Skin of body (tissue), 2 donors: ENCODE results near the gene RPL10. TPM values are rescaled to one million over a fixed set of nuclear protein-coding genes. Genes with fewer than 3 reads are reported as not detected.

Experiments used
- DNase-seq: peaks from one replicate; lab custom pipeline; 2025; lab: John Stamatoyannopoulos, UW
- total RNA-seq: library from RNA; depleted of rRNA; stranded (reverse); fragments of >200 nt; gene quantifications from one replicate; pipeline ENCODE4 v1.2.3, GENCODE V29; 2014

Gene RPL10
- total RNA-seq, 1 donor from 2014 or later = 3,686 TPM

DNA sequence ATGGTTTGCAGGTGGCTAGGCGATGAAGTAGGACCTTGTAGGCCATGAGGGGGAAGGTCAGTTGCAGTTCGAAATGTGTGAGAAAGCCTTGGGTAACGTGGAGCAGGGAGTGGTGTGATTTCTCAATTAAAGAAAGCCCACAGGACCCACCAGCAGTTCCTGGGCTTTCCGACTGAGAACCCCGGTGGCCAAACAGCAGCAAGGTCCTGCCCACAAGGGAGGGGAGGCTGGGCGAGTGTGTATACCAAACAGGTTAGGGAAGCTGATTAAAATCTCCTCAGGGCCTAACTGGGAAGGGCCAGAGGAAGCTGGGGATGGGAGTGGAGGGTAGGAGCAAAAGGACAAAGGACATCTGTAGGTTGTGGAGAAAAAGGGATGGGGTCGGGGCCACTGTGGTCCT is 32.7 kb downstream of the RPL10 start:
- DNase-seq = no peak

DNA sequence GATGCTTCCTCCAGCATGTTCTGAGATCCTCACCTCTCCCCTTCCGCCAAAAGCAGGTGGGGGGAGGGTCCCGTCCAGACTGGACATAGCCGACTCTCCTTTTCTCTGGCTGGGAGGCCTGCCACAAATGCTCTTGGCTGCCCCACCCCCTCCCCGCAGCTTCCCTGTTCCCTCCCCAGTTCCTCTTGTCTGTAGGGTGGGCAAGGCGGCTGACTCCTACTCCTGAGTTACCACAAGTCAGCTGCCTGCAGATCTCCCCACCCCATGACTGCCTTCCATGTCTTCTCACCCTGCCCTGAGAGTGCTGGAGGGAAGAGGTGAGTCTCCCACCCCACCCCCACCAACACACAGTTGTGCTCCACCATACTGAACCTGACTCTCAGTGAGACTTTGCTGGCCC is 33.2 kb downstream of the RPL10 start:
- DNase-seq = no peak

DNA sequence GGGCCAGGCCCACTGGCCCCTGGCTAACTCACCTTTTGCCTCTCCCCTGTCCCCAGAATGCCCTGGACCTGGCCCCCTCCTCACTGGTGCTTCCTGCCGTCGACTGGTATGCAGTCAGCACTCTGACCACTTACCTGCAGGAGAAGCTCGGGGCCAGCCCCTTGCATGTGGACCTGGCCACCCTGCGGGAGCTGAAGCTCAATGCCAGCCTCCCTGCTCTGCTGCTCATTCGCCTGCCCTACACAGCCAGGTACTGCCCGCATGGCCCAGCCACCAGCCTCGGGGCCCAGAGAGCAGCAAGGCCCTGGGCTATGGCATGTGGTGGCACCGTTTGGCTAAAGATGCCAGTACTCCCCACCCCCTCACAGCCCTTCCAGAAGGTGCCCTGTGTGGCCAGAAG is 34.0 kb downstream of the RPL10 start:
- DNase-seq = no peak

DNA sequence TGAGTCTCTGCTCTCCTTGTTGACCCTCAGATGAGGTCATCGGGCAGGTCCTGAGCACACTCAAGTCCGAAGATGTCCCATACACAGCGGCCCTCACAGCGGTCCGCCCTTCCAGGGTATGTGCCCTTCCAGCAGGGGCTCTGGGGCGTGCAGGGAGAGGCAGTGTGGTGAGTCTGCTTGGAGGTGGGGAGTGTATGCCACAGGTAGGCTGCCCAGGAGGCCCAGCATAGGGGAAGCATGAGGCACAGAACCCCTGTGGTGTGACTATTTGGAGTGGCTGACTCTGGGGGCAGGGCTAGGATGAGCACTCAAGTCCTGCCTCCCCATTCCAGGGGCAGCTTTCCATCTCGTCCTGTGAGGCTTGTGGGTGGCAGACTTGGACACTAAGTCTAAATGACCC is 35.4 kb downstream of the RPL10 start:
- DNase-seq = no peak

DNA sequence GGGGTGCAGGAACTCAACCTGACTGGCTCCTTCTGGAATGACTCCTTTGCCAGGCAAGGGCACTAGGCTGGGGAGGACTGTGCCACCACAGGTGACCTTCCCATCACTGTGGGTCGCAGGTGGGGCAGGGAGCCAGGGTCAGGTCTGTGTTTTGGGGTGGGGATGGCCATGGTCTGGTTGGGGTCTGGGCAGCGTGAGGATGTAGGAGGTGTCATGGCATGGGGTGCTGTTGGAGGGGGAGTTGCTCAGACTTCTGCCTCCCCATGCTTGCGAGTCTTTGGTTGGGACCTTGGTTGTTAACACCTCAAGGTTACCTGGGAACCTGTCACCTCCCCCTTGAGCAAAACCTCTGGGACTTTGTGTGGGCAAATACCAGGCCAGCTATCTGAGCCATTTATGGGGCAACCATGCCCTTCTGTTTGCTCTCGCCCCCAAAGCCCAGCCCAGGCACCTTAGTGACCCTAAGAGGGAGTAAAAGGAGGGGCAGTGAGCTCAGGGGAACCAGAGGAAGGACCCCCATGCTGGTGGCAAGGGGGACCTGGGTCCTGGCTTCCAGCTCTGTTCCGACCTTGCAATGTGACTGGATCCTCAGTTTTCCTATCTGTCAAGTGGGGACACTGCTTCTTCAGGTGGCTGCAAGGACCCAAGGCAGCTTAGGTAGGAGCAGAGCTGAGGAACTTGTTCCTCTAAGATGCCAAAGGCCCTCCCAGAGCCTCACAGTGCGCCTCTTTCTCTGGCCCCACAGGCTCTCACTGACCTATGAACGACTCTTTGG is 36.4 kb downstream of the RPL10 start:
- DNase-seq = no peak

DNA sequence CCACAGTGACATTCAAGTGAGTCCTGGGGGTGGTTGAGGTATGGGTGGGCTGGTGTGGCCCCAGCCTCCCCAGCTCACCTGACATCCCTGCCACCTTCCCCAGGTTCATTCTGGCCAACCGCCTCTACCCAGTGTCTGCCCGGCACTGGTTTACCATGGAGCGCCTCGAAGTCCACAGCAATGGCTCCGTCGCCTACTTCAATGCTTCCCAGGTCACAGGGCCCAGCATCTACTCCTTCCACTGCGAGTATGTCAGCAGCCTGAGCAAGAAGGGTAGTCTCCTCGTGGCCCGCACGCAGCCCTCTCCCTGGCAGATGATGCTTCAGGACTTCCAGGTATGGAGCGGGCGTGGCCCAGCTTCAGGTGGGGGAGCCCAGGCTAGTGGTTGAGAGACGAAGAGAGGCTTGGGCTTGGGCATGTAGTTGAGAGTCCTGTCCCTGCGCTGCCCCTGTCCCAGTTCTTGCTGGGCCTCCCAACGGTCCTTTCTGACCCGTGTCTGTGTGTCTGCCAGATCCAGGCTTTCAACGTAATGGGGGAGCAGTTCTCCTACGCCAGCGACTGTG is 37.1 kb downstream of the RPL10 start:
- DNase-seq = no peak

DNA sequence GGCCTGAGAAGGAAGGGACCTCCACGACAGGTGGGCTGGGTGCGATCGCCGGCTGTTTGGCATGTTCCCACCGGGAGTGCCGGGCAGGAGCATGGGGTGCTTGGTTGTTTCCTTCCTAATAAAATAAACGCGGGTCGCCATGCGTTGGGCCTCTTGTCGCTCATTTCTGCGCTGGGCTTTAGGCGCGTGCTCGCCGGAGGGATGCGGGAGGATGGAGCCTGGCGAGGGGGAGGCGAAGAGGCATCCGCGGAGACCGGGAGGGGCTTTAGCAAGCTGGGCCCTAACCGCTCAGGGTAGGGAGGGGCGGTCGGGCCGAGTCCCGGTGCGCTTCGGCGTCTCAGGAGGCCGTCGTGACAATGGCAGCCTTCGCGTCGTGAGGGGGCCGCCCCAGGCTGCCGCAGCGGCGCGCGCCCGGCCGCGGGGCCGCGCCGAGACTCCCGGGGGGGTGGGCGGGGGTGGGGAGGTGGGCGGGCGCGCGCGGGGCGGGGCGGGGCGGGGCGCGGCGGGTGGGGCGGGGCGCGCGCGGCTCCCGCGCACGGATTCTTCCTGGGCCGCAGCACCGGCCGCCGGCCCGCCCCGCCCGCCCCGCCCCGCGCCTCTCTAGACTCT is 38.3 kb downstream of the RPL10 start:
- DNase-seq = no peak

DNA sequence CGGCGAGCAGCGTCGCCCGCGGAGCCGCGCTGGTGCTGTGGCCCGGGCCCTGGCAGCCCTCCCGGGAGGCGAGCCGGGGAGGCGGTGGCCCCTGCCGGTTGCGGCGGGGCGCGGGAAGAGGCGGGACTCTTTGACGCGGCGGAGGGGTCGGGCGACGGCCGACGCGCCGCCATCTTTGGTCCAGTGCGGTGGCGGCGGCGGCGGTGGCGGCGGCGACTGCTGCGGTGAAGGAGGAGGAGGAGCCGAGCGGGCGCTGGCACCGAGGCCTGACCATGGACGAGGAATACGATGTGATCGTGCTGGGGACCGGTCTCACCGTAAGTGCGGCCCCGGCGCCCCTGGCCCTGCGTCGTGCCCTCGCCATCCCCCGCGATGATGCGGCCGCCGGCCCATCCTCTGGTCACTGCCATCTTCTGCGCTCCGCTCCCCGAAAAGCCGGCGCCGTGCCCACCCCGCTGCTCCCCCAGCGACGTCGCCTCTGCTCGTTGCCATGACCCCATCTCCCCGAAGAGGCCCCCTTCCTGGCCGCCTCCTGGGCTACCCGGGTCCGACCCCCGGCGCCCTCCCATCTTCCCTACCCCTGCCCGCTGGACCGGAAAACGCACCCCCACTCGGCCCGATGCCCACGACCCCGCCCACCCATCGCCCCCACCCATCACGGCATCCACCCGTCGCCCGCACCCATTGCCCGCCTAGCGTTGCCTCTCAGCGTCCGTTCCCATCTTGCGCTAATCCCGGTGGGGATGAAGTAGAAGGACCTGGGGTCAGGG is 39.0 kb downstream of the RPL10 start, which contains the start of gene GDI1:
GDI1 (plus strand) TSS at position 172 of the 770 bp plus-strand sequence; CDS start at position 273, 101 bp downstream.
- DNase-seq = no peak

DNA sequence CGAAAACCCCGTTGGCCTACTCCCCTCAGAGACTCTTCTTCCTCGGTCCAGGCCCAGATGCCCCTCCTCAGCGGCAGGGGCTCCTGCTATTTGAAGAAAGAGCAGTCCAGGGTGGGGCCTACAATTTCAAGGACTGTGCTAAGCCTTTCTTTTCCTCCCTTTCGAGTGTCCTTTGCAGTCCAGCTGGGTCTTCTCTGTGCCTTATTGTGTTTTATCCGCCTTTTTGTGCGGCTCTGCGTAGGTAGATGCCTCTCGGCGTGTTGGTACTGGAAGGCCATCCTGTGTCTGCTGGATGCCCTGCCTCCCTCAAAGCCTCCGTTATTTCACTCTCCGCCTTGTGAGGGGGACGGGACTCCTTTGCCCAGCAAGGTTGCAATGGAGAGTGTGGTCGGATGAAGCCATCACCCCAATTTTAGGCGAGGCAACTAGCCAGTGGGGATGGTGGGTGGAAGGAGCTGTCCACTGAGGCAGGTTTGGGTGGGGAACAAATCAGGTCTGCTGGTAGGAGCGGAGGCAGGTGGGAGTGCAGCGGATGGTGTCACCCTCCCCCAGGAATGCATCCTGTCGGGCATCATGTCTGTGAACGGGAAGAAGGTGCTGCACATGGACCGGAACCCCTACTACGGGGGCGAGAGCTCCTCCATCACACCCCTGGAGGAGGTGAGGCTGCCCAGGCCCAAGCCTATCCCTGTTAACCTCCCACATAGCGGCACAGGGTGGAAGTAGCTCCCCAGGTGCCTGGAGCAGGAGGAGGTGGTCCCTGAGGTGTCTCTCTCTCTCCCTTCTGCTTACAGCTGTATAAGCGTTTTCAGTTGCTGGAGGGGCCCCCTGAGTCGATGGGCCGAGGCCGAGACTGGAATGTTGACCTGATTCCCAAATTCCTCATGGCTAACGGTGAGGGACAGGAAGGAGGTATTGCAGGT is 40.1 kb downstream of the RPL10 start:
- no peak for DNase-seq

DNA sequence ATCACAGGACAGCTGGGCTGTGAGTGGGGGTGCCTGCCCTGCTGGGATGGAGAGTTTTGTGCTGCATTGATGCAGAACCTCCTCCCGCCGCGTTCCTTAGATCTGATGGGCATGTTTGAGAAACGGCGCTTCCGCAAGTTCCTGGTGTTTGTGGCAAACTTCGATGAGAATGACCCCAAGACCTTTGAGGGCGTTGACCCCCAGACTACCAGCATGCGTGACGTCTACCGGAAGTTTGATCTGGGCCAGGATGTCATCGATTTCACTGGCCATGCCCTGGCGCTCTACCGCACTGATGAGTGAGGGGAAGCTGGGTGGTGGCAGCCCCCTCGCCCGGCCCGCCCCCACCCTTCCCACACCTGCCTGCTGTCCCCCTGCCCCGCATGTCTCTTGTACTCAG is 41.7 kb downstream of the RPL10 start:
- no peak for DNase-seq

DNA sequence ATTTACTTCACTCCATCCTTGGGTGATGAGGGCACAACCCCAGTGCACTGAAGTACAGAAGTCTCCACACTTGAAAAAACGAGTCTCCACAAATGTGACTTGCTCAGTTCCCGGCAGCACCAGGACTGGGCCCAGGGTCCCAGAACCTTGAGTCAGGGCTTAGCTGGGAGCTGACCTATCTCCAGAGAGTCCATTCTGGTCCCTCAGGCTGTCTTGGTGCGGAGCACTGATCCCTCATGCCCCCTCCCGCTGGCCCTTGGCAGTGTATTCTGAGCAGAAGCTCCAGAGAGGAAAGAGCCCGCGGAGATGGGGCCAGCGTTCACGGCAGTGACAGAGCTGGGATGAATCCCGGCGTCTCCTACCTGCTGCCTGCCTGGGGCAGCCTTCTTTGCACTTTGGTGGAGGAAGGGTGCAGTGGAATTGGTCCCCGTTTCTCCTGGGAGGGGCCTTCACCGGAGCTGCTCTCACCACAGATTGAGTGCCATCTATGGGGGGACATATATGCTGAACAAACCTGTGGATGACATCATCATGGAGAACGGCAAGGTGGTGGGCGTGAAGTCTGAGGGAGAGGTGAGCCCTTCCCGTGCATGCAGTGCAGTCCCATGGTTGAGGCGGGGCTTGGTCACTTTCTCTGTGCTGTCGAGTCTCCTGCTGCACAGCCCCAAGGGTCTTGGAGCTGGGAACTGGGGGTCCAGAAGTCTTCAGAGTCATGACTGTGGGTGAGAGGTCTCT is 42.6 kb downstream of the RPL10 start:
- DNase-seq = no peak

DNA sequence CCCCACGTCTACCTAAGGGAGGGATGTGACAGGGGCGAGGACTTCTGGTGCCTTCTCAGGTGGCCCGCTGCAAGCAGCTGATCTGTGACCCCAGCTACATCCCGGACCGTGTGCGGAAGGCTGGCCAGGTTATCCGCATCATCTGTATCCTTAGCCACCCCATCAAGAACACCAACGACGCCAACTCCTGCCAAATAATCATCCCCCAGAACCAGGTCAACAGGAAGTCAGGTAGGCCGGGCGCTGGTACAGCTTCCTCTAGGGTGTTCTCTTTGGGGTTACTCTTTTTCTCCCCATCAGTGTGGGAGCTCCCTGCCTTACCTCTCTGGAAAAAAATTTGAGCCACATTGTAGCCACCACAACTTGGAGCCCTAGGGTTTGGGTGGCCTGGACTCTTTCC is 43.4 kb downstream of the RPL10 start:
- no peak for DNase-seq

DNA sequence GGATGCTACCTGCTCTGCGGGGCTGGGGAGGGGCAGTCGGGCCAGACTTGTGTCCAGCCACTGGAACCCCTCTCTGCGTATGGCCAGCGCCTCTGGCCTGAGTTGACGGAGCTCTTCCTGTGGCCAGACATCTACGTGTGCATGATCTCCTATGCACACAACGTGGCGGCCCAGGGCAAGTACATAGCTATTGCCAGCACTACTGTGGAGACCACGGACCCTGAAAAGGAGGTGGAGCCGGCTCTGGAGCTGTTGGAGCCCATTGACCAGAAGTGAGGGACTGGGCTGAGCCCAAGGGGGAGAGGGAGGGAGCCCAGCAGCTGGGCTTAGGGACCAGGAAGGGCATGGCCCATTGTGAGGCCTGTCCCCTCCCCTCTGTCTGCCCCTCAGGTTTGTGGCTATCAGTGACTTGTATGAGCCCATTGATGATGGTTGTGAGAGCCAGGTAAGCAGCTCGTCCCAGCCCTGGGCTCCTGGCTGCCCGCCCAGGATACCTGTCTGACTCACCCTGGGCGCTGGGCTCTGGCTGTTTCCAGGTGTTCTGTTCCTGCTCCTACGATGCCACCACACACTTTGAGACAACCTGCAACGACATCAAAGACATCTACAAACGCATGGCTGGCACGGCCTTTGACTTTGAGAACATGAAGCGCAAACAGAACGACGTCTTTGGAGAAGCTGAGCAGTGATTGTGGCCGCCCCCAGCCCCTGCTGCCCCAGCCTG is 44.0 kb downstream of the RPL10 start:
- no peak for DNase-seq

DNA sequence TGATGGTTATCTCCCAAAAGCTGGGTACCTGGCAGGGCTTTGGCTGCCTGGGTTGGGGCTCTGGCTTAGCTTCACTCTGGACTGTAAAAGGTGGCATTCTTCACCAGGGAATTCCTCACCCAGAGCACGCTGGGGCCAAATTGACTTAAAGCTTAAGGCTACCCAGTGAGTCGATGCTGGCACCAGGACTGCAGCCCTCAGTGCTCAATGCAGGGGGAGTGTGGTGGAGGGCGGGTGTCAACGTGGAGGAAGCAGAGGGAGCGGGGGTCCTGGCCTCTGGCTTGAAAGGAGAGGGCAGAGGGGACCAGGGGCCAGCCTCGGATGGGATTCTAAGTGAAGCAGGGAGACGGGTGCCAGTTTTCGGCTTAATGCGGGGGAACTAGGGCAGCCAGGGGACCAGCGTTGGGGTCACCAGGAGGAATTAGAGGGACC is 45.3 kb downstream of the RPL10 start:
- no peak for DNase-seq

DNA sequence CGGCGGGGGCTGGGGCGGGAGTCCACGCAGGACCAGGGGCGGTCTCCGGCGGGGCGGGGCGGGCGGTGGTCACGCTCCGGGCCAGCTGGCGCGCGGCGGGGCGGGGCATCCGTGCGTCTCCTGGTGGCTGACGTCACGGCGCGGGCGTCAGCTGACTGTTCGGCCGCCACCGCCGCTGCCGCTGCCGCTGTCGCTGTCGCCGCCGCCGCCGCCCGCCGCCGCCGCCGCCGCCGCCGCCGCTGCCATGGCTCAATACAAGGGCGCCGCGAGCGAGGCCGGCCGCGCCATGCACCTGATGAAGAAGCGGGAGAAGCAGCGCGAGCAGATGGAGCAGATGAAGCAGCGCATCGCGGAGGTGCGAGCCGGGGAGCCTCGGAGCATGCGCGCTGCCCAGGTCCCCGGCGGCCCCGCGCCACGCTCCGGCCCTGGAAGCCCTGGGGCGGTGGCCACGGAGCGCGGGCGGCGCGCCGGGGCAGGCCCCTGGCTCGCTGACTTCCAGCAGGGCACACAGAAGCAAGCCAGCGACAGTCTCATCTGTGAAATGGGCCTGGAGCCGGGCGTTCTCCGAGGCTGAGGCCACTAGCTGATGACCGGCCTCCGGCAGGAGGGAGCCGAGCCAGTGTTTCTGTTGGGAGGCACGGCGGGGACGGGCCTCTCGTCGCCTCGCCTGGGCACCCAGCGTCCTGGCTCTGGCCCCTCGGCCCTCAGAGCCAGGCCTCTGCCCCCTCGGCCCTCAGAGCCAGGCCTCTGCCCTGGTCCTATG is 46.0 kb downstream of the RPL10 start, which contains the start of gene FAM50A:
FAM50A (plus strand) TSS at position 150 of the 763 bp plus-strand sequence; CDS start at position 245, 95 bp downstream.
- DNase-seq = no peak

DNA sequence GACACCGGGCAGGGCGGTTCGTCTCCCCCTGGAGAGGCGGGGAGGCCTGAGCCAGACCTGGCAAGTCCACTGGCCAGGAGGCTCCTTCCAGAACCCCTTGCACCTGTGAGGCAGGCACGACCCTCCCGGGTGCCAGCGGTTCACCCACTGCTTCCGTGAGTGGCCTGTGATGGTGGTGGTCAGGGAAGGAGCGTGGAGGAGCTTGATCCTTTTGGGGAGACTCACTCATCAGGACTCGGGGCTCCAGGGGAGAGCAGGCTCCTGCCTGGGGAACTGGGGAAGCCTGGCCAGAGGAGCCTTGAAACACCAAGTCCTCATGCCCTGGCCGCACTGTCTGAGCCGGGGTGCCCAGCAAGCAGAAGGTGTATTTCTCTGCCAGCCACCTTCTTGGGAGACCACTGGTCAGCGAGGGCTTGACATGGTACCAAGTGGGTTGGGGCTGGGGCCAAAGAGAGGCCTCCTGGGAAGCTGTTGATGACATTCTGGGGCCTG is 46.6 kb downstream of the RPL10 start:
- no peak for DNase-seq

DNA sequence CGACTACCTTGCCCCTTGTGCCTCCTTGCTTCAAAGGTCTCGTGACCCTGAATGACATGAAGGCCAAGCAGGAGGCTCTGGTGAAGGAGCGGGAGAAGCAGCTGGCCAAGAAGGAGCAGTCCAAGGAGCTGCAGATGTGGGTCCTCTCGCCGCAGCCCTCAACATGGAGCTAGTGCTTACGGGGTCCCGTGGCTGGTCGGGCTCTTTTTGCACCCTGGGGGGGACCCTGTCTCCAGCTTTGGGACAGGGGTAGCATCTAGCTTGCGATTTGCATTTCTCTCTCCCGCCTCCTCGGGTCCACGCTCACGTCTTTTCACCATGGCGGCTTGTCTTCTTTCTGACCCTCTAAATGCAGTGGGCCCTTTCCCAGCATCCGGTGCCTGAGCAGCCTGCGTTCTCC is 47.6 kb downstream of the RPL10 start:
- DNase-seq = no peak

DNA sequence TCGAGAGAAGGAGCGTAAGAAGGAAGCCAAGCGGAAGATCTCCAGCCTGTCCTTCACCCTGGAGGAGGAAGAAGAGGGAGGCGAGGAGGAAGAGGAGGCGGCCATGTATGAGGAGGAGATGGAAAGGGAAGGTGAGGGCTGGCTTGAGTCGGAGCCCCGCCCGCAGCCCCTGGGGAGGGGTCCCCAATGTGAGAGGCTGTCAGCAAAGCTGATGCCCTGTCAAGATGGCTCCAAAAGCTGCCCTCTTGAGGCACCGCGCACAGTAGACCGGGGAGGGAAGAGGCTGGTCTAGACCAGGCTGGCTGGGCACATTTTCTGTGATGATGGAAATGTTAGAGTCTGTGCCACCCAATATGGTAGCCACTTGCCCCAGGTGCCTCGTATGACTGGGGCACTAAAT is 48.3 kb downstream of the RPL10 start:
- DNase-seq = no peak
